SU-DHL-6 (cell line): ENCODE results near the gene DCXR.

Experiments
- CTCF ChIP-seq: fragments of 200-600 bp; sonication (generic); IDR thresholded peaks from one replicate; pipeline ENCODE4 v1.5.1; 2017; ENCODE audit warnings: antibody characterized with exemption, mild to moderate bottlenecking, low read length, moderate library complexity; ENCODE audit not compliant: insufficient read depth, poor library complexity, severe bottlenecking
- EZH2phosphoT487 ChIP-seq: fragments of 200-600 bp; sonication (generic), shearing (Covaris generic); conservative IDR thresholded peaks from 2 replicates; pipeline ENCODE4 v1.6.1; 2018; ENCODE audit warnings: mild to moderate bottlenecking, antibody characterized with exemption, low read length, moderate library complexity, mixed read lengths

GRCh38 chr17:82055965-82056728, 18.6 kb upstream of the DCXR start:
- TF ChIP-seq CTCF (no peak), EZH2phosphoT487 (no peak)
